Measurements from ENCODE around the gene C7.

DNA sequence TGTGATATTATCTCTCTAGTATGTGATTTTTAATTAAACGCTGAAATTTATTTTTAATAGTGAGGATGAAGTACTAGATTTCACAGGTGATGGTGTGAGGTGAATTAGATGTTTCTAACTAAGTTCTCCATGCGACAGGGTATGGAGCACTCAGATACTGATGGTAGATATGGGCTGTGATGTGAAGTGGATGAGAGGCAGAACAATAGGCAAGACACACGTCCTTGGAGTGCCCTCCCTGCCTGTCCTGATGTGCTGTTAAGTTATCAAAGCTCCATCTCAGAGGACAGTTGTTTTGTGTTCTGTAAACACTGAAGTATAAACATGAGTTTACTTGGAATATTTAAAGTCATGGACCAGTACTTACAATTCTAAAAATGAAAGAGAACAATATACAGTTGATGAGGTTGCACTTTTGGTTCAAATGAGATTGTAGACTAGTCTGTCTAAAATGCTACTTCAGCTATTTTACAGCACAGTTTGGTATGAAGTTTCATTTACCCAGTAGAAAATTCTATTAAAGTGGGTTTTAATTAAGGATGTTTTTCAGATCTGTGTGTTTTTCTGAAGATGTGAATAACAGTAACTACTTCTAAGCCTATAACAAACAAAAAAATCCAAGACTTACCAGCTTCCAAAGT is 64.2 kb downstream of the C7 start:
- TF ChIP-seq POLR2A (IDR thresholded peaks at IDR 0.05; ENCODE audit: low read depth, low read length), result no peak
- no peak for TF ChIP-seq POLR2AphosphoS5 (IDR thresholded peaks at IDR 0.05; ENCODE audit: low read depth, low read length)
- no peak for TF ChIP-seq TAF1 (IDR thresholded peaks at IDR 0.05; ENCODE audit: borderline replicate concordance, low read depth, low read length)

Measured in GM12892 (cell line).